K562 (cell line): ENCODE results near the gene CT45A9. TPM values are rescaled to one million over a fixed set of nuclear protein-coding genes. Genes with fewer than 3 reads are reported as not detected.

ENCODE experiments used
- ATF3 ChIP-seq, 2 experiments: fragments of 450-650 bp in 1 of 2; sonication (generic) in 1 of 2; formaldehyde crosslinking in 1 of 2; IDR thresholded peaks in 1 of 2; conservative IDR thresholded peaks in 1 of 2; 2 replicates each; pipeline versions ENCODE4 v1.6.1 to v1.8.1; 2016 to 2023; ENCODE audit warnings: mild to moderate bottlenecking in 2 of 2, moderate library complexity in 2 of 2, inconsistent platforms in 1 of 2, missing genetic modification reagents in 1 of 2
- ATF7 ChIP-seq: fragments of 450-650 bp; IDR thresholded peaks from 2 replicates; pipeline ENCODE4 v1.7.1; 2014; ENCODE audit warnings: mild to moderate bottlenecking, moderate library complexity
- CBFB ChIP-seq: sonication (generic); formaldehyde crosslinking; IDR thresholded peaks from 2 replicates; pipeline ENCODE4 v1.4.0; 2020; ENCODE audit warnings: mild to moderate bottlenecking, missing genetic modification reagents
- DIDO1 ChIP-seq: fragments of 450-650 bp; IDR thresholded peaks from 2 replicates; pipeline ENCODE4 v1.6.1; 2016; ENCODE audit warnings: low read depth, missing biosample characterization, missing genetic modification characterization
- E2F5 ChIP-seq: sonication (generic); formaldehyde crosslinking; IDR thresholded peaks from 2 replicates; pipeline ENCODE4 v1.8.0; 2022; ENCODE audit warnings: mild to moderate bottlenecking, missing genetic modification reagents
- E4F1 ChIP-seq: fragments of 250-450 bp; sonication (Bioruptor Pico); IDR thresholded peaks from 2 replicates; pipeline ENCODE4 v1.5.0; 2021; ENCODE audit warnings: mild to moderate bottlenecking, borderline replicate concordance
- ELF1 ChIP-seq: fragments of 200-800 bp; sonication (Bioruptor generic); IDR thresholded peaks from 2 replicates; pipeline ENCODE4 v1.6.1; 2016; ENCODE audit warnings: missing genetic modification characterization, missing compliant biosample characterization
- ETS1 ChIP-seq: conservative IDR thresholded peaks from 2 replicates; pipeline ENCODE4 v1.6.1; 2011; ENCODE audit warnings: low read depth, mild to moderate bottlenecking, low read length; ENCODE audit not compliant: control insufficient read depth
- GTF2E2 ChIP-seq: fragments of 200-800 bp; sonication (Bioruptor generic); IDR thresholded peaks from 2 replicates; pipeline ENCODE4 v1.6.1; 2016; ENCODE audit warnings: missing genetic modification characterization, missing compliant biosample characterization
- HDAC3 ChIP-seq: fragments of 450-650 bp; IDR thresholded peaks from 2 replicates; pipeline ENCODE4 v1.6.1; 2018; ENCODE audit warnings: borderline replicate concordance, mild to moderate bottlenecking, moderate library complexity; ENCODE audit not compliant: partially characterized antibody
- HIVEP1 ChIP-seq: fragments of 250-450 bp; sonication (Bioruptor Pico); IDR thresholded peaks from 2 replicates; pipeline ENCODE4 v1.4.0; 2020; ENCODE audit warnings: mild to moderate bottlenecking
- IRF9 ChIP-seq: fragments of 450-650 bp; IDR thresholded peaks from 2 replicates; pipeline ENCODE4 v1.6.1; 2016; ENCODE audit warnings: missing biosample characterization, missing genetic modification characterization
- MECOM ChIP-seq: fragments of 250-450 bp; sonication (Bioruptor Pico); IDR thresholded peaks from 2 replicates; pipeline ENCODE4 v1.8.0; 2022; ENCODE audit warnings: inconsistent platforms
- NR3C1 ChIP-seq: sonication (generic); formaldehyde crosslinking; IDR thresholded peaks from 2 replicates; pipeline ENCODE4 v1.8.1; 2022; ENCODE audit warnings: missing genetic modification reagents
- POLR2B ChIP-seq: fragments of 450-650 bp; IDR thresholded peaks from 2 replicates; pipeline ENCODE4 v1.6.1; 2018; ENCODE audit warnings: low read depth; ENCODE audit not compliant: partially characterized antibody
- PURB ChIP-seq: sonication (generic); formaldehyde crosslinking; IDR thresholded peaks from 2 replicates; pipeline ENCODE4 v1.9.0; 2021; ENCODE audit warnings: low read depth, mild to moderate bottlenecking, missing genetic modification reagents
- RFX1 ChIP-seq: fragments of 450-650 bp; IDR thresholded peaks from 2 replicates; pipeline ENCODE4 v1.6.1; 2016; ENCODE audit warnings: mild to moderate bottlenecking, moderate library complexity
- RNF2 ChIP-seq: sonication (generic); IDR thresholded peaks from 2 replicates; pipeline ENCODE4 v1.6.1; 2016
- SMAD3 ChIP-seq: fragments of 450-650 bp; formaldehyde crosslinking; conservative IDR thresholded peaks from 2 replicates; pipeline ENCODE4 v1.4.0; 2020; ENCODE audit warnings: mild to moderate bottlenecking
- ZNF24 ChIP-seq: fragments of 450-650 bp; IDR thresholded peaks from 2 replicates; pipeline ENCODE4 v1.6.1; 2016
- ZNF740 ChIP-seq, 3 experiments: fragments of 200-800 bp in 1 of 3; sonication (Bioruptor generic) in 1 of 3; sonication (generic) in 1 of 3; formaldehyde crosslinking in 1 of 3; IDR thresholded peaks; 2 replicates each; pipeline versions ENCODE4 v1.6.1 to v1.8.0; 2016 to 2022; ENCODE audit warnings: mild to moderate bottlenecking in 2 of 3, missing compliant biosample characterization in 2 of 3, missing genetic modification characterization in 2 of 3, missing genetic modification reagents in 1 of 3
- polyA plus RNA-seq, 8 experiments: library from polyadenylated mRNA; depleted of rRNA in 4 of 8; stranded (reverse) in 5 of 8; unstranded in 3 of 8; fragments of >200 nt; fragmentation: Nextera tagmentation in 2 of 8; fragmentation: Illumina TruSeq in 1 of 8; extraction: Ambion mirVana in 2 of 8; extraction: Trizol in 1 of 8; gene quantifications; 2 replicates each; pipeline versions ENCODE4 v1.2.1 to v1.2.3, GENCODE V29; 2011 to 2014; ENCODE audit warnings: inconsistent platforms in 1 of 8, missing spikeins in 1 of 8
- total RNA-seq, 7 experiments: library from RNA; depleted of rRNA in 6 of 7; stranded (reverse); fragments of >200 nt in 6 of 7; fragmentation: Illumina TruSeq in 2 of 7; extraction: Trizol in 2 of 7; gene quantifications; 2 replicates each; pipeline versions ENCODE4 v1.2.1 to v1.2.3, GENCODE V29; 2011 to 2021; ENCODE audit warnings: low replicate concordance in 1 of 7

CT45A9 gene
- total and polyA plus RNA-seq, 9 of the 15 experiments (the other 6 are each of a cell fraction or from before 2014, with no cell fraction given): 6.5 to 27.7 (median 9.6) TPM; not detected in 4

- TF ChIP-seq ZNF740 (CRISPR knock-in tag; IDR thresholded peaks at IDR 0.05) (0 out of 2 replicates have a peak, but pooled peaks have one; percentile 35), ZNF740 (tag; IDR thresholded peaks at IDR 0.05) (no peak), RNF2 (peak; percentile 71), E2F5 (CRISPR knock-in tag) (peak; percentile 71; the same call in 1 of the 2 replicates), MECOM (CRISPR knock-in tag) (no peak), ELF1 (tag) (peak; percentile 97), ATF3 (IDR thresholded peaks at IDR 0.05) (peak; percentile 26; the same call in 1 of the 2 replicates), ATF3 (CRISPR knock-in tag; conservative IDR thresholded peaks at IDR 0.05) (peak; percentile 67; the same call in 1 of the 2 replicates), NR3C1 (CRISPR knock-in tag) (no peak), POLR2B (peak; percentile 75), ETS1 (0 out of 2 replicates have a peak, but pooled peaks have one; percentile 56), SMAD3 (CRISPR knock-in tag) (no peak), E4F1 (CRISPR knock-in tag) (no peak), PURB (CRISPR knock-in tag) (no peak), CBFB (CRISPR knock-in tag) (no peak), HDAC3 (no peak), GTF2E2 (tag) (peak; percentile 69; the same call in 1 of the 2 replicates), RFX1 (no peak), DIDO1 (tag) (no peak), ZNF24 (0 out of 2 replicates have a peak, but pooled peaks have one; percentile 19), ATF7 (peak; percentile 80), IRF9 (tag) (no peak), HIVEP1 (no peak)
Measured at GRCh38 chrX:135893294-135893817, 21.7 kb upstream of the CT45A9 start, which contains the start of the genes CT45A10 and SAGE1 (continued).
